Adrenal gland (tissue), 12 donors: ENCODE data around the gene GMPS. TPM values are rescaled to one million over a fixed set of nuclear protein-coding genes. Genes with fewer than 3 reads are reported as not detected.
"Not testable (repeated sequence)": the region's sequence is repeated elsewhere in the genome, so short reads cannot be mapped to it uniquely, and the experiment has no call there.

Experiments used
- DNase-seq, 7 donors: peaks; one replicate each; pipeline ENCODE4 v3.0.0-alpha.2; 2019 to 2020
- H3K27ac ChIP-seq, 5 donors: fragments of 200-600 bp; sonication (generic) in 4 of 5; 1 replicate in 3 of 5; 2 replicates in 2 of 5; pipeline versions ENCODE4 v1.5.1 to v1.8.0; 2016 to 2020; ENCODE audit warnings: mild to moderate bottlenecking in 1 of 5
- H3K27me3 ChIP-seq: fragments of 200-600 bp; 2 replicates; pipeline ENCODE4 v1.8.0; 2021
- H3K36me3 ChIP-seq, 2 donors: fragments of 200-600 bp; replicated peaks in 1 of 2; 1 replicate in 1 of 2; 2 replicates in 1 of 2; pipeline versions ENCODE4 v1.5.1 to v1.8.0; 2018 to 2022
- H3K4me1 ChIP-seq, 2 donors: fragments of 200-600 bp; replicated peaks in 1 of 2; 1 replicate in 1 of 2; 2 replicates in 1 of 2; pipeline versions ENCODE4 v1.5.1 to v1.8.0; 2018 to 2021
- H3K4me3 ChIP-seq, 4 donors: fragments of 200-600 bp; sonication (generic) in 3 of 4; one replicate each; pipeline ENCODE4 v1.5.1; 2016 to 2018
- H3K9me3 ChIP-seq, 3 donors: fragments of 200-600 bp; sonication (generic) in 1 of 3; replicated peaks in 1 of 3; 1 replicate in 2 of 3; 2 replicates in 1 of 3; pipeline versions ENCODE4 v1.5.1 to v1.8.0; 2016 to 2021
- POLR2A ChIP-seq, 2 donors: fragments of 450-650 bp; IDR thresholded peaks; one replicate each; pipeline ENCODE4 v1.6.1; 2017; ENCODE audit warnings: antibody characterized with exemption in 2 of 2, mild to moderate bottlenecking in 2 of 2, moderate library complexity in 1 of 2
- WGBS, 4 donors: extraction: QIAGEN DNeasy Blood & Tissue Kit in 2 of 4; methylation state at CpG; one replicate each; pipeline versions ENCODE4 v1.1.5 to v1.1.7; 2013 to 2017; 5-methylcytosine and 5-hydroxymethylcytosine counted together
- intact Hi-C, 2 donors: fragments of 100-400 bp; cut with DNase I; formaldehyde crosslinking; loops; one replicate each; pipeline versions ENCODE4 v1.14.1 to v1.15.0; 2022 to 2023
- polyA plus RNA-seq, 3 donors: library from polyadenylated mRNA; stranded (reverse); fragments of 200-250 nt in 2 of 3; fragments of 350-450 nt in 1 of 3; fragmentation: Illumina TruSeq in 1 of 3; extraction: RNeasy Lipid Tissue Mini Kit (QIAGEN cat#74804) in 1 of 3; gene quantifications; one replicate each; pipeline ENCODE4 v1.2.3, GENCODE V29; 2013 to 2014
- total RNA-seq, 9 donors: library from RNA; depleted of rRNA in 4 of 9; stranded (reverse); fragments of >200 nt in 4 of 9; fragments of 120-200 nt in 1 of 9; fragmentation: NEBNext Ultra II Directional in 1 of 9; extraction: Animal tissue kit (Norgen Biotek cat#: 25700) in 1 of 9; gene quantifications; one replicate each; pipeline versions ENCODE4 v1.1.0 to v1.2.4, GENCODE V29; 2013 to 2023
- TF ChIP-seq, protein P1 (sequence below), 6 experiments: fragments of 450-650 bp in 4 of 6; fragments of 200-600 bp in 2 of 6; sonication (generic) in 1 of 6; IDR thresholded peaks; 1 replicate in 5 of 6; 2 replicates in 1 of 6; pipeline versions ENCODE4 v1.5.1 to v1.8.0; 2016 to 2021; ENCODE audit warnings: antibody characterized with exemption in 6 of 6, mild to moderate bottlenecking in 2 of 6, moderate library complexity in 1 of 6
- donor health status: healthy with polysubstance abuse.
- donor health status: Bipolar disorder and iron deficiency.
- donor health status: DM: yes; HTN: yes; CAD: no.
- donor health status: DM: no; HTN: no; CAD: no.
- donor health status: DM: no; HTN: no; CAD: no.
- donor health status: DM: yes; HTN: yes; CAD: no.

The GMPS gene
- total and polyA plus RNA-seq, 12 donors, result 11.5 to 63.5 (median 40.9) TPM

- H3K9me3 ChIP-seq, result no peaks in the 10 kb centered on the region
- intact Hi-C loops, result loop anchor here in 1 of 2 donors (10.0 kb wide), 1 partner anchor 49 kb away; the partner anchor contains the start of gene C3orf33
- WGBS, 4 donors, result 1 to 4% (median 2%) methylated on average over 23 to 45 of the region's 45 CpGs
- H3K27ac ChIP-seq, result peak overlapping the region; percentile 16 to 97 (median 93)
- no peaks in the 10 kb centered on the region for H3K36me3 ChIP-seq
- no peaks in the 10 kb centered on the region for H3K27me3 ChIP-seq
- peak in 3 of 7 donors; percentile 42 to 51 (median 44) for DNase-seq
- no peak for TF ChIP-seq POLR2A (IDR thresholded peaks at IDR 0.05)
- TF ChIP-seq, protein P1, sequence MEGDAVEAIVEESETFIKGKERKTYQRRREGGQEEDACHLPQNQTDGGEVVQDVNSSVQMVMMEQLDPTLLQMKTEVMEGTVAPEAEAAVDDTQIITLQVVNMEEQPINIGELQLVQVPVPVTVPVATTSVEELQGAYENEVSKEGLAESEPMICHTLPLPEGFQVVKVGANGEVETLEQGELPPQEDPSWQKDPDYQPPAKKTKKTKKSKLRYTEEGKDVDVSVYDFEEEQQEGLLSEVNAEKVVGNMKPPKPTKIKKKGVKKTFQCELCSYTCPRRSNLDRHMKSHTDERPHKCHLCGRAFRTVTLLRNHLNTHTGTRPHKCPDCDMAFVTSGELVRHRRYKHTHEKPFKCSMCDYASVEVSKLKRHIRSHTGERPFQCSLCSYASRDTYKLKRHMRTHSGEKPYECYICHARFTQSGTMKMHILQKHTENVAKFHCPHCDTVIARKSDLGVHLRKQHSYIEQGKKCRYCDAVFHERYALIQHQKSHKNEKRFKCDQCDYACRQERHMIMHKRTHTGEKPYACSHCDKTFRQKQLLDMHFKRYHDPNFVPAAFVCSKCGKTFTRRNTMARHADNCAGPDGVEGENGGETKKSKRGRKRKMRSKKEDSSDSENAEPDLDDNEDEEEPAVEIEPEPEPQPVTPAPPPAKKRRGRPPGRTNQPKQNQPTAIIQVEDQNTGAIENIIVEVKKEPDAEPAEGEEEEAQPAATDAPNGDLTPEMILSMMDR (IDR thresholded peaks at IDR 0.05), result peak in 2 of 6 experiments; percentile 30 to 47
- H3K4me3 ChIP-seq, result peak overlapping the region; percentile 47 to 89 (median 80)
- H3K4me1 ChIP-seq, result peaks cover 28 to 46% of the 10 kb centered on the region in 2 donors
Observed at GRCh38 chr3:155853214-155854140, 17.0 kb upstream of the GMPS start.

- DNase-seq, result peak; percentile 99 to 100 (median 99)
- intact Hi-C loops, result loop anchor here in 1 of 2 donors (10.0 kb wide), 1 partner anchor 50 kb away; the partner anchor contains the start of gene C3orf33
- Histone ChIP-seq H3K27me3 (no peaks in the 10 kb centered on the region), H3K9me3 (no peaks in the 10 kb centered on the region), H3K36me3 (no peaks in the 10 kb centered on the region), H3K4me1 (peaks cover 28 to 37% of the 10 kb centered on the region in 2 donors), H3K4me3 (peak within 1 kb of the TSS; percentile 47 to 89 (median 80)), H3K27ac (peak within 1 kb of the TSS; percentile 74 to 97 (median 93))
- 0 to 1% (median 0%) methylated on average over 11 to 50 of the region's 50 CpGs for WGBS, 4 donors
- TF ChIP-seq POLR2A (IDR thresholded peaks at IDR 0.05), result peak; percentile 75 to 82
- TF ChIP-seq, protein P1 (IDR thresholded peaks at IDR 0.05), result no peak
Observed at GRCh38 chr3:155854141-155854940, 16.1 kb upstream of the GMPS start, which contains the start of gene SLC33A1. TSS of gene SLC33A1 (minus strand) at chr3:155854427. CDS start at chr3:155853997, 430 bp downstream.

GRCh38 chr3:155859859-155860258 lies 10.6 kb upstream of the GMPS start:
- no peaks in the 10 kb centered on the region for H3K9me3 ChIP-seq

DNA sequence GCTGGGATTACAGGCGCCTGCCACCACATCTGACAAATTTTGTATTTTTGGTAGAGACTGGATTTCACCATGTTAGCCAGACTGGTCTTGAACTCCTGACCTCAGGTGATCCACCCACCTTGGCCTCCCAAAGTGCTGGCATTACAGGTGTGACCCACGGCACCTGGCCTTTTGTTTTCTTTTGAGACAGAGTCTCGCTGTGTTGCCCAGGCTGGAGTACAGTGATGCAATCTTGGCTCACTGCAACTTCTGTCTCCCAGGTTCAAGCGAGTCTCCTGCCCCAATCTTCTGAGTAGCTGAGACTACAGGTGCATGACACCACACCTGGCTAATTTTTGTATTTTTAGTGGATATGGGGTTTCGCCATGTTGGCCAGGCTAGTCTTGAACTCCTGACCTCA lies 10.0 kb upstream of the GMPS start:
- H3K4me3 ChIP-seq, H3K4me1 ChIP-seq, DNase-seq, H3K36me3 ChIP-seq, H3K27me3 ChIP-seq, H3K9me3 ChIP-seq, H3K27ac ChIP-seq: not testable (repeated sequence)
- WGBS, 4 donors, result 81 to 94% (median 83%) methylated on average over 4 to 5 of the region's 5 CpGs
- intact Hi-C loops, result loop anchor here in 1 of 2 donors (10.0 kb wide), 1 partner anchor 56 kb away; the partner anchor contains the start of gene C3orf33

More at GRCh38 chr3:155859859-155860258, 10.6 kb upstream of the GMPS start:
- no peaks in the 10 kb centered on the region for H3K36me3 ChIP-seq
- TF ChIP-seq, protein P1 (IDR thresholded peaks at IDR 0.05), result peak in 5 of 6 experiments; percentile 8 to 46 (median 39)
- no peak for TF ChIP-seq POLR2A (IDR thresholded peaks at IDR 0.05)
- peak overlapping the region in 2 of 5 donors; percentile 22 to 46 for H3K27ac ChIP-seq
- WGBS, 4 donors, result 2 to 4% (median 2%) methylated on average over 2 of the region's 2 CpGs
- intact Hi-C loops, result loop anchor here (10.0 kb wide), 1 partner anchor 55 kb away; the partner anchor contains the start of gene C3orf33 (in 2 of the 2)
- peaks cover 0 to 4% of the 10 kb centered on the region in 2 donors for H3K4me1 ChIP-seq
- no peaks in the 10 kb centered on the region for H3K27me3 ChIP-seq
- no peak for DNase-seq
- H3K4me3 ChIP-seq, result peak overlapping the region in 1 of 4 donors; percentile 44
